Activated CD4-positive, CD25-positive, alpha-beta regulatory T cell treated with anti-CD3 and anti-CD28 coated beads, Interleukin-2, amount 50 U/mL, for 16 hours (primary cell): ENCODE data around the gene CDH13.

Source experiments
- DNase-seq: peaks from one replicate; pipeline ENCODE4 v3.0.0-alpha.2; 2020; ENCODE audit warnings: low read depth, low spot score

The CDH13 gene

DNA sequence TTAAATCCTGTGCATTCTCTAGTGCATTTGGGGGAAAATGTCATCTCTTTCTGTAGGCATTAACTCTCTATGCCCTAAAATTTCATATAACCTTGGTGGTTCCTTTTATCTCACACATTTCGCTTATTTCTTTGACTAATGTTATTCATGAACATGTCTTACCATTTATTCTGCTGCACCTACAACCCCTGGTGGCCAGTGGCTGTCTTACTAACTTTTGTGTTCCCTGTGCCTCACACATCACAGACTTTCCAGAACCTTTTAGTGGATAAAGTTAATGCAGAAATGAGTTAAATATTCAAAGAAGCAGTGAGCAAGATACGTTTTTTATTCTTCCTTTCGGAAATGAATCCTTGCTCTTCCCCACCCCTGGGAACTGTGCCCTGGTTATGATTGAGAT, 111.9 kb downstream of the CDH13 start:
- DNase-seq = no peak

- no peak for DNase-seq
Measured at GRCh38 chr16:82741073-82741615, 114.4 kb downstream of the CDH13 start.

- DNase-seq = no peak
Measured at GRCh38 chr16:82744958-82745357, 118.2 kb downstream of the CDH13 start.

GRCh38 chr16:82748026-82748425, 121.3 kb downstream of the CDH13 start:
- no peak for DNase-seq

- no peak for DNase-seq
Measured at GRCh38 chr16:82750068-82750467, 123.3 kb downstream of the CDH13 start.

DNA sequence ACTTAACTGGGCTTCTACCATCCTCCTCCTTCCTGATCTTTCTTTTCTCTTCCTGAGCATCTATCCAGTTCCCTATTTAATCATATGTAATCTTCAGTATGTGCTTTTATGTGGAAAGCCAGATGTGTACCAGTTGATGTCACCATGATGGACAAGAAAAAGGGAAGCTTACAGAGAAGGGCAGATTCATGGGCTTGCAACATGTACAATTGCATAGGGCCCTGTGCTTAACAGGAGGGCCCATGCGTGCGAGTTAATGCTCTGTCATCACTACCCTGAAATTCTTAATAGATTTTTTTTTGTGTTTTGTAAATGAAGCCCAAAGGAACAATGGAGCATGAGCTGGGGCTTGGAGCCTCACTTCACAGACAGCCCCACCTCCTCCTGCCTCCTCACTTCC, 124.3 kb downstream of the CDH13 start:
- no peak for DNase-seq

DNA sequence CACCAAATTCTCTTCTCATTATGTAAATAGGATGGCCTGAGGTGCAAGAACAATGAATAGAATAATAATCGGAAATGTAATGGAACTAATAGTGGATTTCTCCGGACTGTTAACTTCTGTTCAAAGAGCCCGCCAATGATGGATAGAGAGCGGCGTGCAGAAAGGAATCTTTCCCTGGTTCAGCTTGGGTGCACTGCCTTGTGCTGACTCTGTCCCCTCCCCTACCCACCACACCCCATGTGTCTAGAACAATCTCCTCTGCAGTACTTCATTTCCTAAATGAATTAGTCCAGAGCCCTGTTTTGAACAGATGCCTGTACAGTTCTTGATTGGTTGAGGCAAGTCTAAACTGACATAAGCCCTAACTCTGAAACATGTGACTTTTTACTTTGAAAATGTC, 125.4 kb downstream of the CDH13 start:
- no peak for DNase-seq

GRCh38 chr16:82753821-82754220, 127.1 kb downstream of the CDH13 start:
- DNase-seq = no peak

DNA sequence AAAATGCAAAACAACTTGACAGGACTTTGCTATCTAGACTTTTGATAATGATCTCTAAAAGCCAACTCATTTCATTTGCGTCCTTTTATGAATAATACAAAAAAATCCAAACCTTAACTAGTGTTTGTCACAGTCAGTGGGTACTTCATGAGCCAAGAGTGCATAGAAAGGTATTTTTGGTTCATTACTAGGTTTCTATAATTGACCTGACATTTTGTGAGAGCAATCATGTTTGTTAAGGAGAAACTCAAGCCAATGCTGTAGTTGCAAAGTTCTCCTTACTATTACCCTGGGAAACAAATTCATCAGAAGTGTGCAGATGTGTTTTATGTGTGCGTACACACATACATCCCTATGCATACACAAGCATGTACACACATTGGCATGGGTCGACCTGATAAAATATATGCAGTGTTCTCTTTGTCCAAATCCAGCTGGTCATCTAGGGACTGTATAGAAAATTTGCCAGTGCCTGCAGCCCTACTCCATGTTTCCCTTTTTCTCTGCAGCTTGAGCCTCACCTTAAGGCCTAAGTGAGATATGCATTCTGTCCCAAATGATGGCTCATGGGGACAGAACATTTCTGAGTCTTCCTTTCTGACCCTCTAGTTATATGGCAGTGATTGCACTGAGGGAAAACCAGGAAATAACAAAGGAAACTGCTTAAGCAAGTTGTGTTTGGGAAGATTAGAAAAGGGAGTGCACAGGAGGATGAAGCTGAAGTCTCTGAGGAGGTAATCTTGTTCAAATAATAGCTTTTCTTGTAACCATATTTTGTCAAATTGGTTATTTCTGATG, 128.1 kb downstream of the CDH13 start:
- no peak for DNase-seq

- no peak for DNase-seq
Measured at GRCh38 chr16:82755570-82756282, 129.0 kb downstream of the CDH13 start.

GRCh38 chr16:82756283-82756599, 129.5 kb downstream of the CDH13 start:
- DNase-seq = no peak

DNA sequence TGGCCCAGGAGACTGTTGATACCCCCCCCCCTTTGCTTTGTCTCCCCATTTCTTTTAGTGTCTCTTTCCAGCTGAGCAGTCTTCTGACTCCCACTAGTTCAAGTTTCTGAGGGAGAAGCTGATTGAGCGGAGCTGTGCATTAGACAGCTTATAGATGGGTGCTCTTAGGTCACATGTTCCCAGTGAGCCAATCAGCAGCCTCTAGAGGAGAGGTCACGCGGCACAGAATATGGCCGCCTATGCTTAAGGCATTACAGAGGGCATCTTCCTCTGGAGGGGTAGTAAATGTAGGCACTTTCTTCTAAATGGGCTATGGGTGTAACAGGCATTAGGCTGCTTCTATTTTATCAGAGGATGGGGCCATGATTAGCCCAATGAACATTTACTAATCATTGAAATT, 131.6 kb downstream of the CDH13 start:
- DNase-seq = no peak

DNA sequence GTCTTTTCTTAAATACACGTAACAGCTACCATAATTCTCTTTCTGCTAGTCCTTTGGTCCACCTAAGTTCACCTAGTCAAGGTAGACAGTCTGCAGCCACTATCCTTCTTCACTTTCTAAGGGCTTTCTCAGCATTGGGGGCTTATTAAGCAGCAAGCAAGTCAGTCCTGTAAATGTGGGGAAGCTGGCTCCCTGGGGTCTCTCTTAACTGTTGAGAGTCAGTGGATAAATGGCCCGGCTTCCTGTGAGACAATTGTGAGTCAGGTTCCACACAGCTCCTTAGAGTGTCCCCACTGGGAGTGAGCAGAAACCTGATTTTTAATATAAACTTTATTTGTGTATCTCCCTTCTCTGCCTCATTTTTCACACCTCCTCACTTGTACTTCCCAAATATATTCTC, 132.1 kb downstream of the CDH13 start:
- DNase-seq = no peak

DNA sequence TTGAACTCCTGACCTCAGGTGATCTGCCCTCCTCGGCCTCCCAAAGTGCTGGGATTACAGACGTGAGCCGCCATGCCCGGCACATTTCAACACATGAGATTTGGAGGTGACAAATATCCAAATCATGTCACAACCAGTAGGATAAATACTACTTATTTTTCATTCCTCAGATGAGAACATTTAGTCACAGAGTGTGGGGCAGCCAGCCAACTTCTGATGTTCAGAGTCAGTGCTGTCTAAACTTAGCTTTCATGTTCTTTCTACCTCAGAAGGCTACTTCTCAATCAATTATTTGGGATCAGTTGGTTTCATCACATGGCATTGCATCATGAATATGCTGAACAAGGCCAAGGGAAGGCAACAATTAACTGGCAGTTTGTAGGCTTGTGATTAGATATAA, 134.5 kb downstream of the CDH13 start:
- DNase-seq = no peak

DNA sequence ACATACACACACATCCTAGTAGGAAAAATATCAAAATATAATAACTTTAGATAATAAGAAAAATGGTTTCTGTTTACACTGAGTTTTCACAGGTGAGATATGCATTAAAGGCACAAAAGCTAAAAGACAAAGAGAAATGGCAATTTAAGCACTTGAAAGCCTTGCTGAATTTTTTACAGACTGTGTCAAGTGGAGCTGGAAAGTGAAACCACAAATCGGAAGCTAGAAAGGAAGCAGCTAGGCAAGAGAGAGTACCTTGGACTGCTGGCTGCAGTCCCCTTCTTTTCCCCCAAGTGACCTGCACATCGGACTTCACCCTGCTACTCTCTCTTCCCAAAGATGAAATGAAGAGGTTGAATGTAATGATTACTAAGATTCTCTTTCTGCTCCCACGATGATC, 135.1 kb downstream of the CDH13 start:
- DNase-seq = no peak

DNA sequence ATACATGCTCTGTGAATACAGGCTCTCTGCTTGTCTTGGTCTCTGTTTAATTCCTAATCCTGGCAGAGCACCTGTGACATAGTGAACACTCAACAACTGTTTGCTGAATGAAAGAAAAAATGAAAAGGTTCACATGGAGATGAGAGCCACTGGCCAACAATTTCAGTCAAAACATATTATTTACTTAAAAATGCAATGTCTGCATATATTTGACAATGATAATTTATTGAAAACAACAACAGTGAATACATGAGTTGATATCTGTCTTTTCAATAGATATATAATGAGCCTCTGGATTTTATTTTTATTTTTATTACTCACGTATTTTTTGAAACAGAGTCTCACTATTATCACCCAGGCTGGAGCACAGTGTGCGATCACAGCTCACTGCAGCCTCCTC, 136.6 kb downstream of the CDH13 start:
- no peak for DNase-seq

DNA sequence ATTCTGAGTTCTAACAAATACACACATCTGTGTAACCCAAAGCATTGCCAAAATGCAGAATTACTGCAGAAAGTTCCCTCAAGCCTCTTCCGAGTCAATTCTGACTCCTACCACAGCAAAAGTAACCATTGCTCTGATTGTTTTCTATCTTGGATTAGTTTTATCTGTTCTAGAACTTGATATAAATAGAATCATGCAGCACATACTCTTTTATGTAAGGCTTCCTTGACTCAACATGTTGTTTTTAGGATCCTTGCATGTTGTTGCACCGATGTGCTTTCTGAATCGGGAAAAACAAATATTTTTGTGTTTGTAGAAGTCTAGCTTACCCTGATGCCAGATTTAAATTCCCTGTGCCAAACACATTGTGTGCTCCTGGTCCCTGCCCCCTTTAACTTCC, 140.4 kb downstream of the CDH13 start:
- no peak for DNase-seq

DNA sequence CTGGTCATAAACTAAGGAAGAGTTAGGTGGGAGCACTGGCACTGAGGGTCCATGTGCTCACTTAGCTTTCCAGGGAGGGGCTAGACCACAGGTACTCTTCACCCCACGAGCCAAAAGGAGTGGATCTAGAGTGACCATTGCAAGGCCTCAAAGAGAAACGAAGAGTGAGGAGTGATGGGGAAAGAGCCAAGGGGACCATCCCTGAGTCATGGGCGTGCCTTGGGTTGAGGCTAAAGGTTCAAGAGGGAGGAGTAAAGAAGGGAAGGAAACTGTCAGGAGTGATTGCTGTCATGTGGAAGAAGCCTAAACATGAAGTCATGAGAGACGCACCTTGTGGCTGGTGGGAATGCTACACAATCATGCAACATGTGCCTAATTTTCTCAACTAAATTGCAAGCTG, 141.0 kb downstream of the CDH13 start:
- DNase-seq = no peak

DNA sequence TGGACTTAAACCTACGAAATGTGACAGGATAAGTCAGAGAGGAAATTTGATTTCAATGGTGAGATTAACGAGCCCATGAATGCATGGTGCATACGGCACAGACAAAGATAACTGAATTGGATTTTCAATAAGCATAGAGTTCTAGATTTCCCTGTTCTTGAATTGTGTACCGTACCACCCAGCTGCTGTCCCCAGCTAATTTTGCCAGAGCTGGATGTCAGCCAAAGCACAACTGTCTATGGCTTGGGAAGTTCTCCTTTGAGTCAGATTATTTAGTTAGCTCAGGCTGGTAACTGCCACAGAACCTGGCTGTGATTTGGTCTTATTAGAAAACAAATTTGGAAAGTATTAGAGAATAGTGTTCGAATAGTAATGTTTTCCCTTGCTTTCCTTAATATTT, 143.1 kb downstream of the CDH13 start:
- DNase-seq = no peak

DNA sequence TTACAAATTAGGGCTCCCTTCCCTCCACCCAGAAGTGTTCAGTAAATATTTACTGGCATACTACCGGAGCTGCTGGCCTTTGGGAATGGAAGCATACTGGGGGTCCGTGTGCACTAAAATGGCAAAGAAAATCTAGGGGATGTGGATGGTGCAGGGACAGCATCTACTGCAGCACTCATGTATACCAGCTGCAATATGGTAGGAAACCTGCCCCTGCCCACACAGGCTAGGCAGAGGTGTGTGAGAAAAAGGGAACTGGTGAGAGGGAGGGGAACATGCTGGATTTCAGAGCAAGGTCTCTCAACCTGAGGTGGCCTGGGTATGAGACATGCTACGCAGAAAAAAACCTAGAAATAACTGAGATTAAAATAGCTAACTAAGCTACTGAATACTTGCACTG, 145.4 kb downstream of the CDH13 start:
- no peak for DNase-seq

- DNase-seq = no peak
Measured at GRCh38 chr16:82773018-82773417, 146.2 kb downstream of the CDH13 start.

DNA sequence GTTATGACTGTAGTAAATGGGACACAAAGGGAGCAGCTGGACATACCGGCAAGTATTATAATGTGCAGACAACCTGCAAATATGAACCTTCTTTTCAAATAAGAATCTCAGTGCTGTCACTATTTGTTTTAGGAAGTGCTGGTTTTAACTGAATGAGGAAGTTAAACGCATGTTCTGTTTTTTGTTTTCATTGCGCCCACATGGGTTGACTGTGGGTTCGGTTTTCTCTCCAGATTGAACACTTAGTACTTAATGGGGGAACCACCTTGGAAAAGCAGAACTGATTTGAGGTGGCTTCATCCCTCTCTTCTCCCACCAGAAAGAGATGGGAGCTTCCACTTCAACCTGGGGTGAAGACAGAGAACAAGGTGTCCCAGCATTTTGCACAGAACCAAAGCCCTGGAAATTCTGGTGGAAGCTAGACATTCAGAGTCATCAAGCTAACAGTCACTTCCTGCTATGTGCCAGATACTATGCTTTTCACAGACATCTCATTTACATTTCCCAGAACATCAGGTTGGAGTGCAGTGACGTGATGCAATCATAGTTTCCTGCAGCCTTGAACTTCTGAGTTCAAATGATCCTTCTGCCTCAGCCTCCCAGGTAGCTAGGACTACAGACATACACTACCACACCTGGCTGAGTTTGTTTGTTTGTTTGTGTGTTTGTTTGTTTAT, 149.8 kb downstream of the CDH13 start:
- DNase-seq = no peak
